ENCODE measurements around the gene AHCYL2.

- no peak for TF ChIP-seq CTCF (IDR thresholded peaks at IDR 0.05)
- TF ChIP-seq EP300 (IDR thresholded peaks at IDR 0.05): no peak
- no peak for TF ChIP-seq POLR2A (IDR thresholded peaks at IDR 0.05)
Measured at GRCh38 chr7:129351320-129351719, 126.5 kb downstream of the AHCYL2 start.
